ENCODE results near the gene FAM151A. TPM values are rescaled to one million over a fixed set of nuclear protein-coding genes. Genes with fewer than 3 reads are reported as not detected.

FAM151A gene
- total RNA-seq, 1 experiment from 2014 or later = not detected

DNA sequence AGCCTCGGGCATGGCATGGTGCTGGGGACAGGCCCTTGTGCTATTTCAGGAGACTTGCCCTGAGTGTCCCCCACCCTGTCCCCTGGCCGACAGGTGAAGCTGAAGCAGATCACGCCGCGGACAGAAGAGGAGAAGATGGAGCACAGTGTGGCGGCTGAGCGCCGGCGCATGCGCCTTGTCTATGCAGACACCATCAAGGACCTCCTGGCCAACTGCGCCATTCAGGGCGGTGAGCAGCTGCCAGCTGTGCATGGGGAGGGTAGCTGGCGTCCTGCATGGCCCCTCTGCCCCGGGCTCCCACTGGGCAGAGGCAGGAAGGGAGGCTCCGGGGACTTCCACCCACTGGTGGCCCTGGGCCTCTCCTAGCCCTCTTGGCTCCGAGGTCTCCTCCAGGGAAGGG lies 28.9 kb downstream of the FAM151A start:
- Mint-ChIP-seq H3K4me3 (ENCODE audit: low read depth, unreplicated experiment) (no peak overlapping the region), H3K27ac (ENCODE audit: unreplicated experiment) (no peak overlapping the region), H3K27me3 (ENCODE audit: unreplicated experiment) (no peaks in the 10 kb centered on the region), H3K4me1 (ENCODE audit: low read depth, unreplicated experiment) (no peaks in the 10 kb centered on the region), H3K36me3 (ENCODE audit: insufficient read depth, unreplicated experiment) (no peaks in the 10 kb centered on the region), H3K9me3 (ENCODE audit: low read depth, unreplicated experiment) (no peaks in the 10 kb centered on the region)
- CTCF ChIA-PET = no interaction called here
- no TSS peak for BruUV-seq (replicated peaks)
- no peak for DNase-seq
- no peak for TF ChIP-seq CTCF (IDR thresholded peaks at IDR 0.05; ENCODE audit: unreplicated experiment)
- intact Hi-C loops (cut with micrococcal nuclease; ENCODE audit: unreplicated experiment) = no loop called here

- Mint-ChIP-seq H3K4me3 (ENCODE audit: low read depth, unreplicated experiment) (no peak overlapping the region), H3K27ac (ENCODE audit: unreplicated experiment) (no peak overlapping the region), H3K27me3 (ENCODE audit: unreplicated experiment) (no peaks in the 10 kb centered on the region), H3K4me1 (ENCODE audit: low read depth, unreplicated experiment) (no peaks in the 10 kb centered on the region), H3K9me3 (ENCODE audit: low read depth, unreplicated experiment) (no peaks in the 10 kb centered on the region), H3K36me3 (ENCODE audit: insufficient read depth, unreplicated experiment) (no peaks in the 10 kb centered on the region)
- no peak for TF ChIP-seq CTCF (IDR thresholded peaks at IDR 0.05; ENCODE audit: unreplicated experiment)
- no TSS peak for BruUV-seq (replicated peaks)
- CTCF ChIA-PET = interaction anchor here (1.0 kb wide), 1 partner anchor 15 kb away, joined by 3 read pairs; no protein-coding TSS in a partner anchor
- DNase-seq = no peak
- intact Hi-C loops (cut with micrococcal nuclease; ENCODE audit: unreplicated experiment) = no loop called here
Measured at GRCh38 chr1:54593571-54594160, 29.7 kb downstream of the FAM151A start.

- no peaks in the 10 kb centered on the region for H3K36me3 Mint-ChIP-seq (ENCODE audit: insufficient read depth, unreplicated experiment)
- intact Hi-C loops (cut with micrococcal nuclease; ENCODE audit: unreplicated experiment) = no loop called here
- no peak overlapping the region for H3K4me3 Mint-ChIP-seq (ENCODE audit: low read depth, unreplicated experiment)
- no peak for TF ChIP-seq CTCF (IDR thresholded peaks at IDR 0.05; ENCODE audit: unreplicated experiment)
- H3K27ac Mint-ChIP-seq (ENCODE audit: unreplicated experiment) = no peak overlapping the region
- H3K27me3 Mint-ChIP-seq (ENCODE audit: unreplicated experiment) = no peaks in the 10 kb centered on the region
- no peaks in the 10 kb centered on the region for H3K4me1 Mint-ChIP-seq (ENCODE audit: low read depth, unreplicated experiment)
- H3K9me3 Mint-ChIP-seq (ENCODE audit: low read depth, unreplicated experiment) = no peaks in the 10 kb centered on the region
- CTCF ChIA-PET = interaction anchor here (0.7 kb wide), 1 partner anchor 253 kb away, joined by 3 read pairs; no protein-coding TSS in a partner anchor
- DNase-seq = no peak
- no TSS peak for BruUV-seq (replicated peaks)
Measured at GRCh38 chr1:54591127-54591756, 32.1 kb downstream of the FAM151A start.

DNA sequence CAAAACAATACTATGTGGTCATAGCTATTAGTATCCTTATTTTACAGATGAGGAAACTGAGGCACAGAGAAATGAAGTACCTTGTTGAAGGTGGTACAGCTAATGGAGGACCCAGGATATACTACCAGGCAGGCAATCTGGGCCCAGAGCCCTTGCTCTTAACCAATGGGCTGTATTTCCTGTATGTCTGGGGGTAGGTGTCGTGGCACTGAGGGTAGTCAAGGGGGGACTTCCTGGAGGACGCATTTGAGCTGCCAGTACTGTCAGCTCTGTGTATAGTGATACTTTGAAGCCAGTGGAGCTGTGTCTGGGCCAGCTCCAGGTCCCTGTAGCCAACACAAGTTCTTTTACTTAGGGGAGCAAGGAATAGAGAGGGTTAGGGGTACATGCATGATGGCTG lies 34.9 kb downstream of the FAM151A start:
- DNase-seq = no peak
- intact Hi-C loops (cut with micrococcal nuclease; ENCODE audit: unreplicated experiment) = no loop called here
- Mint-ChIP-seq H3K9me3 (ENCODE audit: low read depth, unreplicated experiment) (no peaks in the 10 kb centered on the region), H3K36me3 (ENCODE audit: insufficient read depth, unreplicated experiment) (no peaks in the 10 kb centered on the region), H3K4me3 (ENCODE audit: low read depth, unreplicated experiment) (no peak overlapping the region), H3K4me1 (ENCODE audit: low read depth, unreplicated experiment) (no peaks in the 10 kb centered on the region), H3K27me3 (ENCODE audit: unreplicated experiment) (no peaks in the 10 kb centered on the region), H3K27ac (ENCODE audit: unreplicated experiment) (no peak overlapping the region)
- no peak for TF ChIP-seq CTCF (IDR thresholded peaks at IDR 0.05; ENCODE audit: unreplicated experiment)
- BruUV-seq (replicated peaks) = no TSS peak
- CTCF ChIA-PET = no interaction called here
